Activated CD4-positive, alpha-beta T cell treated with anti-CD3 and anti-CD28 coated beads, Interleukin-2, amount 50 U/mL, for 24 hours (primary cell): ENCODE results near the gene GNG14.
A peak's percentile ranks its signal among the peaks of the same experiment; 100 is the strongest.
"Not testable (repeated sequence)": the region's sequence is repeated elsewhere in the genome, so short reads cannot be mapped to it uniquely, and the experiment has no call there.

Source experiments
- DNase-seq, 2 donors: peaks; one replicate each; pipeline ENCODE4 v3.0.0-alpha.2; 2020; ENCODE audit warnings: low read depth in 1 of 2, low spot score in 1 of 2

GNG14 gene

GRCh38 chr19:12687496-12688196, at the start of gene GNG14:
Gene GNG14, plus strand, starts transcription at chr19:12687998. Its CDS starts 51 bp downstream, at chr19:12688049.
- DNase-seq, result no peak

- no peak for DNase-seq
Observed at GRCh38 chr19:12638611-12639182, 49.1 kb upstream of the GNG14 start.

- peak; percentile 75 to 87 for DNase-seq
Observed at GRCh38 chr19:12639901-12640613, 47.7 kb upstream of the GNG14 start.

GRCh38 chr19:12641456-12641855, 46.3 kb upstream of the GNG14 start:
- DNase-seq, result no peak

GRCh38 chr19:12642506-12642905, 45.3 kb upstream of the GNG14 start:
- no peak for DNase-seq

GRCh38 chr19:12643716-12644115, 44.1 kb upstream of the GNG14 start:
- not testable (repeated sequence) for DNase-seq

GRCh38 chr19:12646551-12646950, 41.2 kb upstream of the GNG14 start:
- no peak for DNase-seq

- DNase-seq, result no peak
Observed at GRCh38 chr19:12647047-12647446, 40.8 kb upstream of the GNG14 start.

GRCh38 chr19:12647490-12648071, 40.2 kb upstream of the GNG14 start:
- DNase-seq, result peak in 1 of 2 donors; percentile 22

- no peak for DNase-seq
Observed at GRCh38 chr19:12648088-12648487, 39.7 kb upstream of the GNG14 start.

- no peak for DNase-seq
Observed at GRCh38 chr19:12649941-12650340, 37.9 kb upstream of the GNG14 start.

GRCh38 chr19:12652219-12652618, 35.6 kb upstream of the GNG14 start:
- DNase-seq, result no peak

GRCh38 chr19:12655546-12655945, 32.3 kb upstream of the GNG14 start:
- DNase-seq, result no peak

- DNase-seq, result no peak
Observed at GRCh38 chr19:12656899-12657571, 30.8 kb upstream of the GNG14 start.

- no peak for DNase-seq
Observed at GRCh38 chr19:12657966-12658365, 29.8 kb upstream of the GNG14 start.

GRCh38 chr19:12660980-12661379, 26.8 kb upstream of the GNG14 start:
- no peak for DNase-seq

GRCh38 chr19:12664406-12665280, 23.2 kb upstream of the GNG14 start:
- DNase-seq, result no peak

GRCh38 chr19:12665281-12665573, 22.6 kb upstream of the GNG14 start:
- DNase-seq, result peak in 1 of 2 donors; percentile 39

GRCh38 chr19:12665671-12666264, 22.0 kb upstream of the GNG14 start:
- DNase-seq, result no peak
